HCT116 (cell line): ENCODE results near the gene RAP2B.

Experiments
- ATF3 ChIP-seq: IDR thresholded peaks from 2 replicates; pipeline ENCODE4 v1.6.1; 2012
- ELF1 ChIP-seq: IDR thresholded peaks from 2 replicates; pipeline ENCODE4 v1.6.1; 2012; ENCODE audit warnings: low read depth, borderline replicate concordance
- EZH2phosphoT487 ChIP-seq: fragments of 200-600 bp; IDR thresholded peaks from 2 replicates; pipeline ENCODE4 v1.6.1; 2018; ENCODE audit warnings: antibody characterized with exemption, borderline replicate concordance
- POLR2A ChIP-seq: IDR thresholded peaks from 2 replicates; pipeline ENCODE4 v1.7.0; 2011; ENCODE audit warnings: borderline replicate concordance; ENCODE audit not compliant: insufficient read depth, insufficient read length; ENCODE audit errors: extremely low read depth
- REST ChIP-seq: IDR thresholded peaks from 2 replicates; pipeline ENCODE4 v1.6.1; 2012; ENCODE audit warnings: low read depth
- SRF ChIP-seq: IDR thresholded peaks from 2 replicates; pipeline ENCODE4 v1.6.1; 2012; ENCODE audit warnings: low read depth
- TF ChIP-seq, protein P1 (sequence below), 3 experiments: fragments of 200-600 bp in 1 of 3; sonication (generic) in 1 of 3; IDR thresholded peaks in 2 of 3; conservative IDR thresholded peaks in 1 of 3; 2 replicates each; pipeline ENCODE4 v1.5.1; 2012 to 2017; ENCODE audit warnings: low read depth in 2 of 3, low read length in 2 of 3, antibody characterized with exemption in 1 of 3, borderline replicate concordance in 1 of 3, control low read depth in 1 of 3, mild to moderate bottlenecking in 1 of 3, mixed read lengths in 1 of 3, mixed run types in 1 of 3, moderate library complexity in 1 of 3; ENCODE audit not compliant: insufficient read depth in 1 of 3

- TF ChIP-seq ATF3, result no peak
- TF ChIP-seq ELF1, result no peak
- no peak for TF ChIP-seq REST
- TF ChIP-seq, protein P1, sequence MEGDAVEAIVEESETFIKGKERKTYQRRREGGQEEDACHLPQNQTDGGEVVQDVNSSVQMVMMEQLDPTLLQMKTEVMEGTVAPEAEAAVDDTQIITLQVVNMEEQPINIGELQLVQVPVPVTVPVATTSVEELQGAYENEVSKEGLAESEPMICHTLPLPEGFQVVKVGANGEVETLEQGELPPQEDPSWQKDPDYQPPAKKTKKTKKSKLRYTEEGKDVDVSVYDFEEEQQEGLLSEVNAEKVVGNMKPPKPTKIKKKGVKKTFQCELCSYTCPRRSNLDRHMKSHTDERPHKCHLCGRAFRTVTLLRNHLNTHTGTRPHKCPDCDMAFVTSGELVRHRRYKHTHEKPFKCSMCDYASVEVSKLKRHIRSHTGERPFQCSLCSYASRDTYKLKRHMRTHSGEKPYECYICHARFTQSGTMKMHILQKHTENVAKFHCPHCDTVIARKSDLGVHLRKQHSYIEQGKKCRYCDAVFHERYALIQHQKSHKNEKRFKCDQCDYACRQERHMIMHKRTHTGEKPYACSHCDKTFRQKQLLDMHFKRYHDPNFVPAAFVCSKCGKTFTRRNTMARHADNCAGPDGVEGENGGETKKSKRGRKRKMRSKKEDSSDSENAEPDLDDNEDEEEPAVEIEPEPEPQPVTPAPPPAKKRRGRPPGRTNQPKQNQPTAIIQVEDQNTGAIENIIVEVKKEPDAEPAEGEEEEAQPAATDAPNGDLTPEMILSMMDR (IDR thresholded peaks at IDR 0.05 in 2 of 3, conservative IDR thresholded peaks at IDR 0.05 in 1 of 3; ENCODE audit: borderline replicate concordance in 1 of 3, insufficient read depth in 1 of 3, low read depth in 2 of 3, low read length in 2 of 3), result no peak
- no peak for TF ChIP-seq POLR2A
- no peak for TF ChIP-seq EZH2phosphoT487
- no peak for TF ChIP-seq SRF
Measured at GRCh38 chr3:153130312-153130977, 31.6 kb upstream of the RAP2B start.
